D721Med (cell line): Measurements from ENCODE around the gene AP1S3.

ENCODE experiments used
- DNase-seq: peaks from one replicate; pipeline ENCODE4 v3.0.0; 2011; ENCODE audit warnings: low spot score; ENCODE audit not compliant: insufficient read length
- FAIRE-seq: peaks from 2 replicates; lab custom pipeline; 2011; peaks lifted over from hg19 to GRCh38; lab: Jason Lieb, UNC
- TF ChIP-seq, protein P1 (sequence below): IDR thresholded peaks from 2 replicates; pipeline ENCODE4 v1.5.1; 2012; ENCODE audit warnings: mild to moderate bottlenecking, control low read depth; ENCODE audit not compliant: insufficient read depth; ENCODE audit errors: missing control alignments

Gene AP1S3

DNA sequence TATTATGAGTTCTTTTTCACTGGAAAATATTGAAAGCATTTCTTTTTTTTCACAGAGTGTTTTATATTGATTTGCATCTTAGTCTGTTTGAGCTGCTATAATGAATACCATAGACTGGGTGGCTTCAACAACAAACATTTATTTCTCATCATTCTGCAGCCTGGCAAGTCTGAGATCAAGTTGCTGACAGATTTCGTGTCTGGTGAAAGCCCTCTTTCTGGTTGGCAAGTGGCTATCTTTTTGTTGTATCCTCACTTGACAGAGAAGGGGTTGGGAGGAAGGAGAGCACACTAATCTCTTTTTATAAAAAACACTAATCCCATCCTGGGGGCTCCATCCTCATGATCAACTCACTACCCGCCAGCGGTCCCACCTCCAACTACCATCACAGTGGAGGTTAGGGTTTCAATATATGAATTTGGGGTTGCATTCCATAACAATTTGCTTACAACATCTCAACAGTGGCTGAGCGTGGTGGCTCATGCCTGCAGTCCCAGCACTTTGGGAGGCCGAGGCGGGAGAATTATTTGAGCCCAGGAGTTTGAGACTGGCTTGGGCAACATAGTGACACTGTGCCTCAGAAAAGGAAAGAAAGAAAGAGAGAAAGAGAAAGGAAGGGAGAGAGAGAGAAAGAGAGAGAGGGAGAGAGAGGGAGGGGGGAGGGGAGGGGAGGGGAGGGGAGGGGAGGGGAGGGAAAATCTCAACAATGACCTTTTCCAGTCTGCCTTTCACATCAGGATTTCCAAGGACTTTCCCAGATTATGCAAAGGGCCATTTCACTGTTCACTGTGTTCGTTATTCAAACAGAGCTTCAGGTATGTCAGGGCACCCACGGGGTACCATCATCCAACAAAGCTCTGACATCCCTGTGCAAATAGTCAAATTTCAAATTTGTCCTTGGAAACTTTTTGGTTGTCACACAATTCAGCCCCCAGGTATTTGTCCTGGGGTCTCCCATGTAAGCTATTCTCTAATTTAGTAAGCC, 111.1 kb downstream of the AP1S3 start:
- no peak for FAIRE-seq
- TF ChIP-seq, protein P1, sequence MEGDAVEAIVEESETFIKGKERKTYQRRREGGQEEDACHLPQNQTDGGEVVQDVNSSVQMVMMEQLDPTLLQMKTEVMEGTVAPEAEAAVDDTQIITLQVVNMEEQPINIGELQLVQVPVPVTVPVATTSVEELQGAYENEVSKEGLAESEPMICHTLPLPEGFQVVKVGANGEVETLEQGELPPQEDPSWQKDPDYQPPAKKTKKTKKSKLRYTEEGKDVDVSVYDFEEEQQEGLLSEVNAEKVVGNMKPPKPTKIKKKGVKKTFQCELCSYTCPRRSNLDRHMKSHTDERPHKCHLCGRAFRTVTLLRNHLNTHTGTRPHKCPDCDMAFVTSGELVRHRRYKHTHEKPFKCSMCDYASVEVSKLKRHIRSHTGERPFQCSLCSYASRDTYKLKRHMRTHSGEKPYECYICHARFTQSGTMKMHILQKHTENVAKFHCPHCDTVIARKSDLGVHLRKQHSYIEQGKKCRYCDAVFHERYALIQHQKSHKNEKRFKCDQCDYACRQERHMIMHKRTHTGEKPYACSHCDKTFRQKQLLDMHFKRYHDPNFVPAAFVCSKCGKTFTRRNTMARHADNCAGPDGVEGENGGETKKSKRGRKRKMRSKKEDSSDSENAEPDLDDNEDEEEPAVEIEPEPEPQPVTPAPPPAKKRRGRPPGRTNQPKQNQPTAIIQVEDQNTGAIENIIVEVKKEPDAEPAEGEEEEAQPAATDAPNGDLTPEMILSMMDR, result no peak
- no peak for DNase-seq

DNA sequence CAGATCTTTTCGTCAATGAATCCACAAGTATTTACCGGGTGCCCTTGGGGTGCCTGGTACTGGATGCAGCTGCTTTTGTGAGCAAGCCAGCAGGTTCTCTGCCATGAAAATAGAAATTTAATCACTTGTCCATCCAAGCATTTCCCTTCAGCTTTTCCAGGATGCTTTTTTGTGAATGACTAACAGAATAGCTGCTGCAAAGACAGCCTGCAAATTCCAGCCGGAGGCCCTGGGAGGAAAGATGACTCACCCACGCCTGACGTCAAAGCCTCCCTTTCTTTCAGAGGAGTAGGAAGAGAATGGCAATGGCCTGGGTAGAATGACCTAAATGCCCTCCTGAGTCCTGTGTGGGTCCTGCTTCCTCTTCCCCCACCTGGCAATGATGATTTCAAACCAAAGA, 111.9 kb downstream of the AP1S3 start:
- TF ChIP-seq, protein P1, result no peak
- DNase-seq (no peak), FAIRE-seq (no peak)

DNA sequence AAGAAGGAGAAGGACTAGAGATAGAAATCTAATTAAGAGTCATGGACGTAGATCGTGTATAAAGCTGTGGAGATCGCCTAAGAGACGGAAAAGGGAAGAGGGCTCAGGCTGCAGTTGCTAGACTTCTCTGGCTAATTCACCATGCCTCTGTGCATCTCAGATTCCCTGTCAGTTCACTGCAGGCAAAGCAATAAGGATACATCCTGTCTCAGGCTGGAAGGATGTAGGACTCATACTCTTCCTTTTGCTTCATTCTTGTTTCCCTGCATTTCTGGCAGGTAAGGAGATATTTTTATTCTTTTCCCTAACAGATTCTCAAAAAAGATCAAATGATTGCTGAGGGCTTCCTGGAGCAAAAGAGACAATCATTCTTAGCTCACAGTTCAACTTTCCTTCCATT, 112.5 kb downstream of the AP1S3 start:
- TF ChIP-seq, protein P1, result no peak
- DNase-seq (no peak), FAIRE-seq (no peak)

DNA sequence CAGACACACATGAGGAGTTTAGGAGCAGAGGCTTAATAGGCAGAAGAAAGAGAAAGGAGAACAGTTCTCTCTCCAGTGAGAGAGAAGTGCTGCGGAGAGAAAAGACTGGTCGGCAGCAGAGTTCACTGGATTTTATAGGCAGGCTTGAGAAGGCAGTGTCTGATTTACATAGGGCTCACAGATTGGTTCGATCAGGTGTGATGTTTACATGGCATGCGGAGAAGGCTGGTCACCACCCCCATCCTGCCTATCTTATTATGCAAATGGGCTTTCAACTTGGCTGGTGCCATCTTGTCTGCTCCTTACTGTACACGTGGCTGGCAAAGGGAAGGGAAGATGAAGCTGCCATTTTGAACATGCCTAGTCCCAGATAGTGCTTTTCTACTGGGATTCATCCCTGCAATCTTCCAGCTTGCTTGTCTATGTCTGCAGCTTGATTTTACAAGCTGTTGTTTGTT, 113.4 kb downstream of the AP1S3 start:
- no peak for FAIRE-seq

DNA sequence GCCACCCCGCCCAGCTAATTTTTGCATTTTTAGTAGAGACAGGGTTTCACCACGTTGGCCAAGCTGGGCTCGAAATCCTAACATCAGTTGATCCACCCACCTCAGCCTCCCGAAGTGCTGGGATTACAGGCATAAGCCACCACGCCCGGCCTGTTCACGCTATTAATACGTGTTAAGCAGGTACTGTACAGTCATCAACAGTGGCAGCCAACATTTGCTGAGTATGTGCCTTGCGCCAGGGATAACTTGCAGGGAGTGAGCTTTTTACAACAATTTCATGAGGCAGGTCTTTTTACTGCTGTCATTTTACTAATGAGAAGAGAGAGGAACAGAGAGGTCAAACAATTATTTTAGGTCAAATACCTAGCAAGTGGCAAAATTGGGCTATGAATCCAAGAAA, 115.2 kb downstream of the AP1S3 start:
- FAIRE-seq (no peak), DNase-seq (no peak)
- TF ChIP-seq, protein P1, result no peak

More for the DNA sequence above, 113.4 kb downstream of the AP1S3 start:
- TF ChIP-seq, protein P1, result no peak
- no peak for DNase-seq

DNA sequence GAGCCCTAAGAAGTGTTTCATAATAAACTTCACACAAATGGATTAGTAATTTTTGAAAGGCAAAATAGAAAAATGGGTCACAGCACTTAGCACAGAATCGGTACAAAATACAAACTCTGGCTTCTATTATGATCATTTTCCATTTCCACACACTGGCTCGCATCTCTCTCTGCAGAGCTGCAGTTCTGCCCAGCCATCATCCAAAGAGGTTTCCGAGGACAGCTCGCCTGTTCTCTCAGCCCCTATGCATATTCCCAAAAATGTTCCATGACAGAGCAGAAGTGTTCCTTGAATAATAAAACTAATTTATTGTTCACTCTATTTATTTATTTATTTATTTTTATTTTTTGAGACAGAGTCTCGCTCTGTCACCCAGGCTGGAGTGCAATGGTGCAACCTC, 115.6 kb downstream of the AP1S3 start:
- no peak for FAIRE-seq
- TF ChIP-seq, protein P1, result no peak
- DNase-seq, result no peak

DNA sequence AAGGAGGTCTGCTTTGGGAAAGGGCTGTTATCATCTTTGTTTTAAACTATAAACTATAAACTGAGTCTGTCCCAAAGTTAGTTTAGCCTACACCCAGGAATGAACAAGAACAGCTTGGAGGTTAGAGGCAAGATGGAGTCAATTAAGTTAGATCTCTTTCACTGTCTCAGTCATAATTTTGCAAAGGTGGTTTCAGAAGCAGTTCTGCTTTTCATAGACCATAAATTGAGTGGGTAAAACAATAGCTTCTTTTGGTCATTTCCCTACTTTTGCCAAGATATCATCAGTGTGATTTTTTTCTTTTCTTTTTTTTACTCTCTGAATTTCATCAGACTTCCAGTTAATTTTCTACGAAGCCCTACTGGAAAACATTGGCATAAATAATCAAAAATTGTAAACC, 117.0 kb downstream of the AP1S3 start:
- no peak for DNase-seq
- no peak for FAIRE-seq
- TF ChIP-seq, protein P1, result no peak
